BE2C (cell line): ENCODE data around the gene DDX39A.
A peak's percentile ranks its signal among the peaks of the same experiment; 100 is the strongest.
"Not testable (repeated sequence)": the region's sequence is repeated elsewhere in the genome, so short reads cannot be mapped to it uniquely, and the experiment has no call there.

Source experiments
- DNase-seq: peaks from one replicate; pipeline ENCODE4 v3.0.0-alpha.2; 2020
- H3K27me3 ChIP-seq: fragments of 250-450 bp; sonication (Bioruptor Pico); 2 replicates; pipeline ENCODE4 v1.5.1; 2020; ENCODE audit warnings: mild to moderate bottlenecking
- H3K36me3 ChIP-seq: fragments of 250-450 bp; sonication (Bioruptor Pico); 2 replicates; pipeline ENCODE4 v1.5.1; 2020; ENCODE audit warnings: mild to moderate bottlenecking
- H3K4me1 ChIP-seq: fragments of 250-450 bp; sonication (Bioruptor Pico); 2 replicates; pipeline ENCODE4 v1.5.1; 2020
- H3K4me3 ChIP-seq: 2 replicates; pipeline ENCODE4 v1.5.1; 2011; ENCODE audit warnings: low read depth, low read length
- H3K9me3 ChIP-seq: fragments of 250-450 bp; sonication (Bioruptor Pico); 2 replicates; pipeline ENCODE4 v1.5.1; 2020
- CTCF ChIP-seq: IDR thresholded peaks from 2 replicates; pipeline ENCODE4 v1.5.1; 2012; ENCODE audit warnings: mild to moderate bottlenecking, low read depth, low read length

The DDX39A gene

GRCh38 chr19:14406645-14407401 is 12.3 kb downstream of the DDX39A start:
- H3K4me3 ChIP-seq = no peak overlapping the region
- no peaks in the 10 kb centered on the region for H3K27me3 ChIP-seq
- no peak for TF ChIP-seq CTCF
- no peak for DNase-seq
- no peaks in the 10 kb centered on the region for H3K9me3 ChIP-seq
- H3K4me1 ChIP-seq = no peaks in the 10 kb centered on the region
- H3K36me3 ChIP-seq = peaks cover 52% of the 10 kb centered on the region

- H3K27me3 ChIP-seq = no peaks in the 10 kb centered on the region
- peak overlapping the region; percentile 12; the same call in 1 of the 2 replicates for H3K4me3 ChIP-seq
- peaks cover 43% of the 10 kb centered on the region for H3K36me3 ChIP-seq
- TF ChIP-seq CTCF = peak; percentile 52
- H3K4me1 ChIP-seq = no peaks in the 10 kb centered on the region
- no peaks in the 10 kb centered on the region for H3K9me3 ChIP-seq
- DNase-seq = peak; percentile 97
Observed at GRCh38 chr19:14405758-14406644, 13.1 kb downstream of the DDX39A start.

GRCh38 chr19:14405380-14405757 is 13.8 kb downstream of the DDX39A start:
- no peaks in the 10 kb centered on the region for H3K4me1 ChIP-seq
- no peak overlapping the region for H3K4me3 ChIP-seq
- no peak for TF ChIP-seq CTCF
- peaks cover 37% of the 10 kb centered on the region for H3K36me3 ChIP-seq
- H3K9me3 ChIP-seq = no peaks in the 10 kb centered on the region
- DNase-seq = no peak
- no peaks in the 10 kb centered on the region for H3K27me3 ChIP-seq

- Histone ChIP-seq H3K36me3 (peaks cover 27% of the 10 kb centered on the region), H3K4me3 (no peak overlapping the region), H3K4me1 (no peaks in the 10 kb centered on the region), H3K27me3 (no peaks in the 10 kb centered on the region), H3K9me3 (no peaks in the 10 kb centered on the region)
- TF ChIP-seq CTCF = no peak
- no peak for DNase-seq
Observed at GRCh38 chr19:14404312-14404711, 14.8 kb downstream of the DDX39A start.

- not testable (repeated sequence) for H3K9me3 ChIP-seq, DNase-seq, H3K4me3 ChIP-seq, H3K27me3 ChIP-seq, H3K4me1 ChIP-seq
- H3K36me3 ChIP-seq = peaks cover 17% of the 10 kb centered on the region
Observed at GRCh38 chr19:14403145-14403930, 15.8 kb downstream of the DDX39A start.
